RPMI7951 (cell line): ENCODE data around the gene CDC42SE1. TPM values are rescaled to one million over a fixed set of nuclear protein-coding genes. Genes with fewer than 3 reads are reported as not detected.

Source experiments
- DNase-seq: peaks from one replicate; pipeline ENCODE4 v3.0.0-alpha.2; 2012; ENCODE audit warnings: low read depth
- total RNA-seq: library from RNA; depleted of rRNA; stranded (reverse); fragments of >200 nt; shearing (Covaris generic); gene quantifications from 2 replicates; pipeline ENCODE4 v1.2.3, GENCODE V29; 2014

The CDC42SE1 gene
- total RNA-seq, 1 experiment from 2014 or later, result 54.9 TPM

DNA sequence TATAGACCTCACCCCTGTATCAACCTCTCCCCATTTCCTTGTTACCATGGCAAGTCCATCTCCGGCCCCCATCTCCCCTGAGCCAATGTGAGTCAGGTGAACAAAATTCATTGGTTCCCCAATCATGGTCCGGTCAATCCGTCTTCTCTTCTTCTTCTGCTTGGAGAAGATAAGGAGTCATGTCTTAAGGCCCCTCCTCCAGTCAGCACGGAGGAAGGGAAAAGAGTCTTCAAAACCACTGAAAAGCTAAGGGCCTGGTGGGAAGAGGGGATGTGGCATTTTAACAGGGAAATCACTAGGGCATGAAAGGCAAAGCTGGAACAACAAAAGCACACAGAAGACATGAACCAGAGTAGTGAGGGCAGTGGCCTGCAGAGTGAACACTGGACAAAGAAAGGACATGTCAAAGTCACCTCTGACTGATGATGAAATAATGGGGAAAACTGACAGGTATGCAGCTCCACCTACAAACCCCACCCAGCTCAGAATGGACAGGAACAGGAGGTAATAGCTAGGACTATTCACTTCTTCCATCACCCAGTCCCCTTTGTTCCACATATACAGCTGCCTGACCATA lies 4.4 kb downstream of the CDC42SE1 start:
- DNase-seq, result no peak

DNA sequence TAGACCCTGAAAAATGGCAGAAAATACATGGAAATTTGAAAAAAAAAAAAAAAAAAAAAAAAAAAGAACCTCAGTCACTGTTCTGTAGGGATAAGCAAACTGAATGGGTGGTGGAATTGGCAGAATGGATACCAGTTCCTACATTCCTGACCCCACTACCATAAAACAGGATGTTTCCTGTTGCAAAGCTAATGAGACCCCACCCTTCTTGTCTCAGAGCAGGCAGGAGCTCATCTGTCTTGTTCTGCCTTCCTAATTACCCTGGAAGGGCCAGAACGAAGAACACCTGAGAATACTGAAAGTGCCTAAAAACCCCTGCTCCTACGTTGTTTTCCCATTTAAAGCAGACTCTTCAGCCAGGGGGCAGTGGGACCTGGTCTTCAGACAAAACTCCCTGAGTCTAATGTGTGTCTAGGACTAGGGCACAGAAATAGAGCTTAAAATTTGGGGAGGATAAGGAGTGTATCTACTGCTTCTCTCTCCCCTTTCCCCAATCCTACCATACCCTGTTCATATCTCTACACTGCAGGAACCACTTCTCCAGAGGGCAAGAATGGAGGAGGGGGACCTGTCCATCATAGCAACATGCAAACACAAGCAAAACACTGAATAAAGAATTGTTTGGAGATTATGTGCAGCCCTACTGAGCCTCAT lies 7.9 kb downstream of the CDC42SE1 start:
- no peak for DNase-seq

DNA sequence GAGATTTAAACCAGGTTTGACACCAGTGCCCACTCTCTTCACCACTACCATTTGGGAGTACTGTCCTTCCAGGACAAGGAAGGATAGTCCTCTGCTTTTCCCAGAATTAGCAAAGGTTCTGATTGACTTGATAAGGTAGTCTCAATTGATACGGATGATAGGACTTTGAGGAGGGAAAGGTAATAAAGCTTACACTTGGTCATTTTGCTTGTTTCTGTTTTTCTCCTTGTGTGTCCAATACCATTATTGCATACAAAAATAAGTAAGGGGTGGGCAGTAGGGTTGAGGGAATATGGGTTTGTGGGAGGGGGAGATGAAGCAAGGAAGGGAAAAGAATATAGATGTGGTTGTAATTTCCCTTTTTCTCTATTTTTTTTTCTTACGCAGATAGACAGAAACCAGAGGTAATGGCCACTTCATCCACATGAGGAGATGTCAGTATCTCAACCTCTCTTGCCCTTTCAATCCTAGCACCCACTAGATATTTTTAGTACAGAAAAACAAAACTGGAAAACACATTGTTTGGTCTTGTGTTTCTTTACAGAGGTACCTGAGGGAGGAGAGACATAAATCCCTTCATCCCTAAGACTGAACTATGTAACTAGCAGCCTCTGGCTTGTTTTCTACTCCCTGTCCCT lies 9.3 kb downstream of the CDC42SE1 start:
- DNase-seq, result no peak

DNA sequence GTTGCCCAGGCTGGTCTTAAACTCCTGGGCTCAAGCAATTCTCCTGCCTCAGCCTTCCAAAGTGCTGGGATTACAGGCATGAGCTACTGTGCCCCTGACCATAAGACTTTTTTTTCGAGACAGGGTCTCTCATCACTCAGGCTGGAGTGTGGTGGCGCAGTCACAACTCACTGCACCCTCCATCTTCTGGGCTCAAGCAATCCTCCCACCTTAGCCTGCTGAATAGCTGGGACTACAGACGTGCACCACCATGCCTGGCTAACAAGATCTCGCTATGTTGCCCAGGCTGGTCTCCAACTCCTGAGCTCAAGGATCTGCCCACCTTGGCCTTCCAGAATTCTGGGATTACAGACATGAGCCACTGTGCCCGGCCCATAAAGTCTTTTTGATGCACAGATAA lies 10.0 kb downstream of the CDC42SE1 start:
- no peak for DNase-seq

DNA sequence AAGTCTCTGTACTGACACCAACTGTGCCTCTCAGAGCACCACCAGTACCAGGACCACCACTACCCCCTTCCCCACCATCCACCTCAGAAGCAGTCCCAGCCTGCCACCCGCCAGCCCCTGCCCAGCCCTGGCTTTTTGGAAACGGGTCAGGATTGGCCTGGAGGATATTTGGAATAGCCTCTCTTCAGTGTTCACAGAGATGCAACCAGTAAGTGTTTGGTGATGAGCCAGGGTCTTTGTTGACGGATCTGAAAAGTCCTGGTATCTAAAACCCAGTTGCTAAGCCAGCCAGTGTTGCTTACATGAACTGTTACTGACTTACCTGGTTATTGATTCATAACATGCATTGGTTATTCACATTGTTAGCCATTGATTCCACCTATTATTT lies 10.8 kb downstream of the CDC42SE1 start:
- DNase-seq, result no peak

DNA sequence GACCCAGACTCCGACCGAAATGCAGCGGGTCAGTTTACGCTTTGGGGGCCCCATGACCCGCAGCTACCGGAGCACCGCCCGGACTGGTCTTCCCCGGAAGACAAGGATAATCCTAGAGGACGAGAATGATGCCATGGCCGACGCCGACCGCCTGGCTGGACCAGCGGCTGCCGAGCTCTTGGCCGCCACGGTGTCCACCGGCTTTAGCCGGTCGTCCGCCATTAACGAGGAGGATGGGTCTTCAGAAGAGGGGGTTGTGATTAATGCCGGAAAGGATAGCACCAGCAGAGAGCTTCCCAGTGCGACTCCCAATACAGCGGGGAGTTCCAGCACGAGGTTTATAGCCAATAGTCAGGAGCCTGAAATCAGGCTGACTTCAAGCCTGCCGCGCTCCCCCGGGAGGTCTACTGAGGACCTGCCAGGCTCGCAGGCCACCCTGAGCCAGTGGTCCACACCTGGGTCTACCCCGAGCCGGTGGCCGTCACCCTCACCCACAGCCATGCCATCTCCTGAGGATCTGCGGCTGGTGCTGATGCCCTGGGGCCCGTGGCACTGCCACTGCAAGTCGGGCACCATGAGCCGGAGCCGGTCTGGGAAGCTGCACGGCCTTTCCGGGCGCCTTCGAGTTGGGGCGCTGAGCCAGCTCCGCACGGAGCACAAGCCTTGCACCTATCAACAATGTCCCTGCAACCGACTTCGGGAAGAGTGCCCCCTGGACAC lies 11.3 kb downstream of the CDC42SE1 start:
- peak; percentile 65 for DNase-seq

DNA sequence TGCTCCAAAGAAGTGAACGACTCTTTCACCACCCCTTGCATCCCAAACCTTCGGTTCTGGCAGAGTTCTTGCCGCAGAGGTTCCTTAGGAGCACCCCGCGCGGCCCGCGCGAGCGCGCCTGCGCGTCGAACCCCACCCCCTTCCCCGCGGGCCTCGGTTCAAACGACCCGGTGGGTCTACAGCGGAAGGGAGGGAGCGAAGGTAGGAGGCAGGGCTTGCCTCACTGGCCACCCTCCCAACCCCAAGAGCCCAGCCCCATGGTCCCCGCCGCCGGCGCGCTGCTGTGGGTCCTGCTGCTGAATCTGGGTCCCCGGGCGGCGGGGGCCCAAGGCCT lies 11.9 kb downstream of the CDC42SE1 start, which contains the start of gene C1orf56:
Gene C1orf56 (plus strand): TSS at position 161 of the 334 bp plus-strand sequence. CDS start 97 bp downstream, at position 258.
- DNase-seq, result peak; percentile 68

DNA sequence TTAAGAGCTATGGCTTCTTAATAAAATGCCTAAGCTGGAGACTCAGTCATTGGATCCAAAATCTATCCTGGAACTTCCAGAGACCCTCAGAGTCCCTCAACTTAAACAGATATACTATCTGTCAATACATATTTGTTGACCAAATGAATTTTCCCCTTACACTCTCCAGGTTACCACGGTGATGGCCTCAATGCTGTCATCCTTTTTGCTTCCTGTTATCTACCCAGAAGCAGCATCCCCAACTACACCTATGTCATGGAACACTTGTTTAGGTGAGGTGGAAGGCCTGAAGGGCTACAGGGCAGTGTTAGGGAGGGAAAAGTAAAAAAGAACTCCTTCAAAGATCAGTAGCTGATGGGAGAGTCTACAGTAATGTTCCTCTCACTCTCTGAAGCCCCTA lies 16.3 kb downstream of the CDC42SE1 start:
- no peak for DNase-seq

DNA sequence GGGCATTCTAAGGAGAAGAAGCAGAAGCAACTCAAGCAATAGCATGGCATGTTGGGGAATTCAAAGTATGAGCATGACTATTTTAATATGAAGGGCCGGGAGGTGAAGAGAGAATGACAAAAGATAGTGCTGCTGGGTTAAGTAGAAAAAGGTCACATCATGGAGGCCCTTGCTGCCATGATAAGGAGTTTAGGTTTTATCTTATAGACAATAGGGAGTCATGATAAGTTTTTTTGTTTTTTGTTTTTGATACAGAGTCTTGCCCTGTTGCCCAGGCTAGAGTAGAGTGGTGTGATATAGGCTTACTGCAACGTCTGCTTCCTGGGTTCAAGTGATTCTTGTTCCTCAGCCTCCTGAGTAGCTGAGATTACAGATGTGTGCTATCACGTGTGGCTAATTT lies 19.9 kb downstream of the CDC42SE1 start:
- no peak for DNase-seq

DNA sequence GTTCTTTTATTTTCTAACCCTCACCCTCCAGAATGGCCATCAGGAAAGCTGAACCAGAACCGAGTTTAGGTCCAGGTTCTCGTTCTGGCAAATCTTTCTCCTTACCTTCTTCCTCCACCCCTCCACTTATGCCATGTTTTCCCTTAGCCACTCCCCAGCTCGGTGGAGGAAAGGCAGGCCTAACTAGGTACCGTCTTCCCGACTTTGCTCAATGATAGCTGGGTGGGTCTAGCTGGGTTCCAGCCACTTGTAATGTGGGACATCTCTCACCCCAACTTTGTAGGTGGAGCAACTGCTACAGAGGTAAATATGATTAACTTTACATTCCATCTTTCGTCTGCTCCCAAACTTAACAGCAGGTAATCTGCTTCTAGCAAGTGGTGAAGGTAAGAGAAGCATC lies 22.4 kb downstream of the CDC42SE1 start:
- DNase-seq, result no peak

DNA sequence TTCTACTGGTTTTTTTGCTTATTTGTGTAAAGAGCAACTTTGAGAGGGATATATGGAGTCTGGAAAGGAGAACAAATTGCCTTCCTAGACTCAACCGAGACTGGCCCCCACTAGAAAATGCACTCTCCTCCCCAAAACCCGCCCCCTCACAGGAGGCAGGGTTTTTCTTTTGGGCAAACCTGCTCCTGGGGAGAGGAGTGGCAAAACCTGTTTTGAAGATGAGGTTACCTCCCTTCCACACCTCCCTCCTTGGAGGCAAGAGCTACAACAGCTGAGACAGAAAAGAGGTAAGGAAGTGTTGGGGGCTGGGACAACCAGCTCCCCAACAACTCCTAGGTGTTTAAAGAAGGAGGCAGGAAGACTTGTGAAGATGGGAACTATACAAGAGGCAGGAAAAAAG lies 23.1 kb downstream of the CDC42SE1 start, which contains the start of gene BNIPL:
Gene BNIPL (plus strand): TSS at position 231 of the 400 bp plus-strand sequence. CDS start 140 bp downstream, at position 371.
- no peak for DNase-seq

DNA sequence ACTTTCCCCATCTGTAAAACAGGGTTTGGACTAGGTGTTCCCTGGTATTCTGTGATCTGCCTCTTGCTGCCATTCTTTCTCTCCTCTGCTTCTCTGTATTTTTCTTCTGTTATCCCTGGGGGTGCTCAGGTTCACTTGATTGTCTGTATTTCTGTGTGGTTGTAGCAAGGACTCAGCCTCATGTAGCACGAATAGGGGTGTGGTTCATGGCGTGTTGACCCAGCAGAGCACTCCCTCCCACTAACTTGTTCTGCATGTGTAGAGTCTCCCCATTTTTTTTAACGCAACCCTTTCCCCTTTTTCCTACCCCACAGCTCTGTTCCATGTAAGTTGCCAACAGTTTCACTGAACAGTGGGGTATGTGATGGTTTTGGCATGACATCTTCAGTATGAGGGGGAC lies 24.3 kb downstream of the CDC42SE1 start:
- no peak for DNase-seq

DNA sequence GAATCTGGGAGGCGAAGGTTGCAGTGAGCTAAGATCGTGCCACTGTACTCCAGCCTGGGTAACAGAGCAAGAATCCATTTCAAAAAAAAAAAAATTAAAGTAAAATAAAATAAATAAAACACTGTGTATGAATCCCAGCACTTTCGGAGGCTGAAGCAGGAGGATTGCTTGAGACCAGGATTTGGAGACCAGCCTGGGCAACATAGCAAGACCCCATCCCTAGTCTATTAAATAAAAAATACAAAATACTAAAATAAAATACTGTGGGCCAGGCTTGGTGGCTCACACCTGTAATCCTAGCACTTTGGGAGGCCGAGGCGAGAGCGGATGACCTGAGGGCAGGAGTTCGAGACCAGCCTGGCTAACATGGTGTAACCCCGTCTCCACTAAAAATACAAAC lies 27.3 kb downstream of the CDC42SE1 start:
- DNase-seq, result no peak

DNA sequence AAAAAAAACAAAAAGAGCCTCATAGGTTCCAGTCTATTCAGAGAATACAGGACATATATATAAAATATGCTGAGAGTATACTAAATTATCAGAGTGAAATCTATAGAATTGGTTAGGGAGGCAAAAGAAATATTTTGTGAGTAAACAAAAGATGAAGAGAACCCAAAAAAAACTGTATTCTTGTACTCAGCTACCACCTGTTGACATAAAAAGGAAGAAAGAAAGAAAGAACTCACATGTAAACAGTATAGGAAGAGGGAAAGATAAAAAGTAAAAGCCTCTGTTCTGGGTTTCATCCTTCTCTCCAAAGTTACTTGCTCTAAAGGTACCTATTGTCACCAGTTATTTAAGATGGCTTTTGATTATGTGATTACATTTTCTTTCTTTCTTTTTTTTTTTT lies 33.0 kb downstream of the CDC42SE1 start:
- DNase-seq, result no peak

DNA sequence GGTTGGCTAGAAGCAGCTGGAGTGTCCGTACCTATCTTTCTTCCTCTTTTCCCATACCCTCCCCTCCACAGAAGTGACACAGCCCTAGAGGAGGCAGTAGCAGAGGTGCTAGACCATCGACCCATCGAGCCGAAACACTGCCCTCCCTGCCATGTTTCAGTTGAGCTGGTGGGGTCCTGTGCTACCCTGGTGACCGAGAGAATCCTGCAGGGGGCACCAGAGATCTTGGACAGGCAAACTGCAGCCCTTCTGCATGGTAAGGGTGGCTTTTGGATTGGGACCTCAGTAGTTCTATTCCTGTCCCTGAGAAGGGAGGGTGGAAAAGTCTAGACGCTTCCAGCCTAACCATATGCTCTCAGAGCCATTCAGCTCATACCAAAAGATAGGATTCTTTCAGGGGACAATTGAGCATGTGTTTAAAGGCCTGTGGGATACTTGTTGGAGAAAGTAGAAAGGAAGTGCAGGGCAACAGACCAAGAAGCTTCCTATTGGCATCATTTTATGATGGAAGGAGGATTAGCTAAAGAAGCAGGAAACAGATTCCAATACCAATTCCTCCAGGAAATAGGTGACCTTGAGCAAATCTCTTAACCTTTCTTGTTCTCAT lies 34.8 kb downstream of the CDC42SE1 start:
- DNase-seq, result peak; percentile 61

DNA sequence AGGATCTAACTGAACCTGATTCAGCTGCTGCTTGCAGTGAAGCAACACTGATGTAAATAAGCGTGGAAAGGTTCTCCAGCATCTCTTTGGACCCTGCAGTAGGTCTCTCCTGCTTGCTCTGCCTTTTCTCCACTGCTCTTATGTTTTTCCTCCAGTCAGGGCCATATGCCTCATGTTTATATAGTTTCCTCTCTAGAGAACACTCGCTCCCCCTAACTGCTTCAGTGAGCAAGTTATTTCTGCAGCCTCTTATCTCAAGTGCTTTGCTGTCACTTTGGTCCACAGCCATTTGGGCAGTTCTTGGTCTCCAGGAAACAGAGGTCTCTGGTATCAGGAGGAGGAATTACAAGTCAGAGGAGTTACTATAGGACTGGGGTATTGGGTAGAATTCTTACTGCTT lies 45.9 kb downstream of the CDC42SE1 start:
- no peak for DNase-seq

DNA sequence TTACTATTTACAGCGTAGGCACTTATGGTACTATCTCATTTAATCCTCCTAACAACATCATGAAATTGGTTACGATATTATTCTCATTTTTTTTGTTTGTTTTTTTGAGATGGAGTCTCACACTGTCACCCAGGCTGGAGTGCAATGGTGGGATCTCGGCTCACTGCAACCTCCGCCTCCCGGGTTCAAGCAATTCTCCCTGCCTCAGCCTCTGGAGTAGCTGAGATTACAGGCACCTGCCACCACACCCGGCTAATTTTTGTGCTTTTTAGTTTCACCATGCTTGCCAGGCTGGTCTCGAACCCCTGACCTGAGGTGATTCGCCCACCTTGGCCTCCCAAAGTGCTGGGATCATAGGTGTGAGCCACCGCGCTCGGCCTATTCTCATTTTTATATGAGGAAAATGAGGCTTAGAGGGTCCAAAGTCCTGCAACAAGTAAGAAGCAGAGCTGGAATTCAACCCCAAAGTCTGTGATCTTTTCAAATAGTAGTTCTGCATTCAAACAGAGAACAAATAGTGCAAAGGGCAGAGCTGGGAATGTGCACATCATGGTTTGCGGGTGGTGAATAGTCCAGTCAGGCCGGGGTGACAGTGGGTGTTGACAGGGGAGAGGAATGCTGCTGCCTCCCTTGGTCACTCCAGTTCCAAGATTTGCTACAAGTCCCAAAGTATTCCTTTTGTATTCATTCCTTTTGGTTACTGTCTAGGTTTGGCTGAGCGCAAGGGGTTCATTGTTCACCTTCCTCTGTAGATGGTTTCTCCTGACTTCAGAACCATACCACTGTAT lies 46.5 kb downstream of the CDC42SE1 start:
- no peak for DNase-seq

DNA sequence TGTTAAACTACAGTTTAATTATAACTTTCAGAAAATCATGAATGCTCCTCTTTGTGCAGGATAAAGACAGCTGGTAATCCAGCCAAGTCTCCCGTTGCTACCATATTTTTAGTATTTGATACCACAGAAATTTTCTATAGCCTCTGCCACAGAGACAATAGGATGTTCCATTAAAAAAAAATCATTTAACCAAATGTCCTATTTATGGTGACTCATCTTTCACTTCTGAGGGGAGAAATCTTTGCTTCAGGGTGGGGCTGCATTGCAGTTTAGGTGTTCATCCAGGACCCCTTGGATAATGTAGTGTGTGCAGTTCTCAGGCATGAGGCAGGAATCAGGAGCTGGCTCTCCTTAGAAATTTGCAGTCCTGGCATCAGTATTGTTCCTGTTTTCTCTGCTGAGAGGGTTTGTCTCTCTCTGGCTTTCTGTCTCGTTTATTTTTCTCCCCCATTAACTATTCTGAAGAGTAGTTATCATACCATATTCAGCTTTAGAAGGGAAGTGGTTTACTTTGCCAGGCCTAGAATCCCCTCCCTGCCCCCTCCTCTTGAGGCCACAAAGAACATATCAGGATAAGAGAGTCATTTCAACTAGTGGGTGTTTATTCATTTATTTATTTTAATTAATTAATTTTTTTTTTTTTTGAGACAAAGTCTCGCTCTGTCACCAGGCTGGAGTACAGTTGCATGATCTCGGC lies 48.1 kb downstream of the CDC42SE1 start:
- DNase-seq, result peak; percentile 6

DNA sequence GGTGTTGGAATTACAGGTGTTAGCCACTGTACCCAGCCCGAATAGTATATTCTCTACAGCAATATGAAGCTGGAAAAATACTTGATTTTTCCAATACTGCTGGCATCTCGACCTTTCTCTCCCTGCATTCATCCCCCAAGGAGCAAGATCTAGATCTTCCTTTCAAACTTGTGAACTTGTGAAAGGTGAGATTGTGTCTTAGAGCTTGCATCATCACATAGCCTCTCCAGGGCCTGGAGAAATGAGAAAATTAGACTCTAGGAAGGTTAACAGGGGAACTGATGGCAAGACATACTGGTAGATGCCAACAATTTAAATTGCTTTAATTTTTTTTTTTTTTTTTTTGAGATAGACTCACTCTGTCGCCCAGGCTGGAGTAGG lies 49.1 kb downstream of the CDC42SE1 start:
- no peak for DNase-seq

DNA sequence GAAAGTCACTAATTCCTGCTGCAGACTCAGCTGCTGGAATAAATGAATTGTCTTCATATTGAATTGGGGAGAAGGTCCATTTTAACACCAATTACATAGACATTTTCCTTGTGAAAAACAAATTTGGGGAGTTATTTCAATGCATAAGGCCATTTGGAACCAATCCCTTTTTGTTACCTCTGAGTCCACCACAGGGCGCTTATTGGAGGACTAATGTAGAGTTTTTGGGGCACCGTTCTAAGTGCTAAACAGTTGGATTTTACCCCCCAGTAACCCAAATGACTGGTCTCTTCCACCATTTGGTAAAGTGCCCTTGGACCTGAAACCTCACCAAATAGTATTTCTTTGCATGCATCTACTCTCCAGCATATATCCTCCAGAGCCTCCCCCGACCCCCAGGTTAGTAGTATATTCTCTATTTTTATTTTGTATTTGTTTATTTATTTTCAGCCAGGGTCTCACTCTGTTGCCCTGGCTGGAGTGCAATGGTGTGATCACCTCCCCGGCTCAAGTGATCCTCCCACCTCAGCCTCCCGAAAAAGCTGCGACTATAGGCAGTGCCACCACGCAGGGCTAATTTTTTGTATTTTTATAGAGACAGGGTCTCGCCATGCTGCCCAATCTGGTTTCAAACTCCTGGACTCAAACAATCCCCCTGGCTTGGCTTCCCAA lies 49.6 kb downstream of the CDC42SE1 start:
- DNase-seq, result no peak
